SIG-M5 treated with dmso at 0.1 percent for 504 hours (cell line): ENCODE measurements around the gene RAB27A.
"Not testable (repeated sequence)": the region's sequence is repeated elsewhere in the genome, so short reads cannot be mapped to it uniquely, and the experiment has no call there.

Experiments
- DNase-seq: peaks from one replicate; lab custom pipeline; 2025; ENCODE audit not compliant: unreplicated experiment; lab: John Stamatoyannopoulos, UW

The RAB27A gene

DNA sequence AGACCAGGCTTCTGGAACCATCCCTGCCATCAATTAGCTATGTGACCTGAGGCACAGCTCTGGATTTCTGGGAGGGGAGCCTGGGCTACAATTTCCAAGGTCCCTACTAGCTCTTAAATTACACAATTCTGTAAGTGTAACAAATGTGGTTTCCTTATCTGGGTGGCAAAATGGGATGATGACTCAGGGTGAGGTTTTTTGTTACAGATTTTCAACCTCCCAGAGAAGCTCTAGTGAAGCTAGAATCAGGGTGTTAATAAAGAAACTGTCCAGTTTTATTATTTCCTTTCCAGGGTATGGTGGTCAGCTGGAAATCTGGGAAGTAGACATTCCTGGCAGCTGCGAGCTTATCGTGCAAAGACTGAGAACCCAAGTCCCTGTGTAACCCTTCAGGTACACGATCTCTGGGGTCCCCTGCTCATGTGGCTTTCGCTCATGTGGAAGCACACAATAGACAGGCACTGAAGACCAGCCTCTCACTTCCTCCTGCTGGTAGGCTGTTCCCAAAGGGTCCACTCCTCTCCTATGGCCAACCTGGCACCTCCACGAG, 7.3 kb downstream of the RAB27A start:
- peak; percentile 89 for DNase-seq

DNA sequence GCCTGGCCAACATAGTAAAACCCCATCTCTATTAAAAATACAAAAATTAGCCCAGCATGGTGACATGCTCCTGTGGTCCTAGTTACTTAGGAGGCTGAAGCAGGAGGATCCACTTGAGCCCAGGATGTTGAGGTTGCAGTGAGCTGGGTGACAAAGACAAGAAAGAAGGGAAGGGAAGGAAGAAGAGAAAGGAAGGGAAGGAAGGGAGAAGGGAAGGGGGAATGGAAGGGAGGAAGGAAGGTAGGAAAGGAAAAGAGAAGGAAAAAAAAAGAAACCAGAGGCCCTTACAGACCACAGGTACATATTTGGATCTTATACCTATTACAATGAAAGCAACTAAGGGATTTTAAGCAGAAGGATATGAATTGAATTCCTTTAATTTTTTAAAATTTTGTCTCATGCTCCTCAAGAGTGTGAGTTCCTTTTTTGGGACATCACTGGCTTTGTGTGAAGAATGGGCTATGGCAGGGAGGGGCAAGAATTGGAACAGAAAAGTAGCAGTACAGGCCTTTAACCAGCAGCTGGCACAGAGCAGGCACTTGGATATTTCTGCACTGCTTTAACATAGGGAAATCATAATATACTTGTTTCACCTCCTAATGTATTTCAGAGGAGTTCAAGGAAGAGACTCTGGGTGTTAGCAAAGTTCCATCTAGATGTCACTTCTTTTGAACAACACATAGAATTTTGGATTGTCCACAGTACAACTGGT, 7.9 kb downstream of the RAB27A start:
- DNase-seq = no peak

DNA sequence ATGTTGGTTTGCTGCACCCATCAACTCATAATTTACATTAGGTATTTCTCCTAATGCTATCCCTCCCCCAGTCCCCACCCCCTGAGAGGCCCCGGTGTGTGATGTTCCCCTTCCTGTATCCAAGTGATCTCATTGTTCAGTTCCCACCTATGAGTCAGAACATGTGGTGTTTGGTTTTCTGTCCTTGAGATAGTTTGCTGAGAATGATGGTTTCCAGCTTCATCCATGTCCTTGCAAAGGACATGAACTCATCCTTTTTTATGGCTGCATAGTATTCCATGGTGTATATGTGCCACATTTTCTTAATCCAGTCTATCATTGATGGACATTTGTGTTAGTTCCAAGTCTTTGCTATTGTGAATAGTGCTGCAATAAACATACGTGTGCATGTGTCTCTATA, 9.0 kb downstream of the RAB27A start:
- not testable (repeated sequence) for DNase-seq

DNA sequence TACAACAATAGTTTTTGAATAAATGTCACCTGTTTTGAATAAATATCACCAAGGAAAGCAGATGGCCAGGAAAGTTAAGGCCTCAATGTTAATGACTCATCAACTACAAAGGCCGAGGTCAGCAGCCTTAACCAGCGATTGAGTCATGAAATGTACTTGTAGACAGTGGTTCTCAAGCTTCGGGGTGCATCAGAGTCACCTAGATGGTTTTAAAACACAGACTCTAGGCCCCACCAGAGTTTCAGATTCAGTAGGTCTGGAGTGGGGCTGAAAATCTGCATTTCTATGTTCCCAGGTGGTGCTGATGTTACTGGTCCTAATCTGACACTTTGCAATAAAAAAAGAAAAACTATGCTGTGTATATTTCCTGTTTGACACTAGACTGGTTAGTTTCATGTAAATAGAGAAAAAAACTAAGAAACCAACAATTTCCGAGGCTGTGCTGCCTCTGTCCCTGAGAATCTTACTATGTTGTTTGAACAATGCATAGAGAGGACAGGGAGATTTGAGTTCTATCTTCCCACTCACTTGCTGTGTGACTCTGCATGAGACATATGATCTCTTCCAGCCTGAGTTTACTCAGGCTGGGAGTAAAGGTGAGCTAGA, 9.8 kb downstream of the RAB27A start:
- peak; percentile 45 for DNase-seq

DNA sequence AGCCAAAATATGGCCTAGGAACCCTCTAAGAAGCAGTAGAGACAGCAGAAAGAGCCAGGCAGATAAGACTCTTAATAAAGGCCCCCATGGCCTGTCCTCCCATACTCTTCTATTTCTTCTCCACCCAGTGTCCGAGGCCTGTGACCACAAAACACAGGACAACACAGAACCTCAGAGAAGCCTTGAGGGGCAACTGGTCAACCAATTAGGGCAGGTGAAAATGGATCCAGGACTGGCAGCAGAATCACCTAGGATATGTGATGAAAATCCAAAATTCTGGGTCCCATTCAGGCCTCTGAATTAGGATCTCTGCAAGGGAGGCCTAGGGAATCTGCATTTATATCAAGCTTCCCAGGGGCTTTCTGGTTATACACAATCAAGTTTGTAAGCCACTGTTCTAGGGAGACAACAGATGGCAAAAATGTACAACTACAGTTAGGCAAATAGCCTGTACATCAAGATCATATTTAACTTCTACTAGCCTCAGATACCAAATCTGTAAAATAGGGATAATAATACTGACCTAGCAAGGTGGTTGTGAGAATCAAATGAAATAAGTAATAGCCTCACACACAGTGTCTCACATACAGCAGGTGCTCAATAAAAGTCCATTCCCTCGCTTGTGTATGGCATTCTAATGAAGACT, 10.4 kb downstream of the RAB27A start:
- no peak for DNase-seq

DNA sequence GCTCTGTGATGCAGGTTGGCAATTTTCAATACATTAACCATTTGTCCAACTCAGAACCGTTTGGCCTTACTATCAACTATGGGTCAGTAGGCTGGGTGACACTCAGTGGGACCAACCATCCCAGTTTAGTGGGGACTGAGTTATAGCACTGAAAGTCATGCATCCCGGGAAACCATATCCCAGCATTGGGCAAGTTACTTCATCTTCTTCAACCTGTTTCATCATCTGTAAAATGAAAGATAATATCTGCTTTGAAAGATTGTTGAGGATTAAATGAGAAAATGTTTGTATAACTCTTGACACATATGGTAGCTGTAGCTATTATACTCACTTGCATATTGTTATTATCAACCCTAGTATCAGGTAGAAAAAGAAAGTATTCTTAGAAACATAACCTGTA, 11.9 kb downstream of the RAB27A start:
- DNase-seq = no peak

DNA sequence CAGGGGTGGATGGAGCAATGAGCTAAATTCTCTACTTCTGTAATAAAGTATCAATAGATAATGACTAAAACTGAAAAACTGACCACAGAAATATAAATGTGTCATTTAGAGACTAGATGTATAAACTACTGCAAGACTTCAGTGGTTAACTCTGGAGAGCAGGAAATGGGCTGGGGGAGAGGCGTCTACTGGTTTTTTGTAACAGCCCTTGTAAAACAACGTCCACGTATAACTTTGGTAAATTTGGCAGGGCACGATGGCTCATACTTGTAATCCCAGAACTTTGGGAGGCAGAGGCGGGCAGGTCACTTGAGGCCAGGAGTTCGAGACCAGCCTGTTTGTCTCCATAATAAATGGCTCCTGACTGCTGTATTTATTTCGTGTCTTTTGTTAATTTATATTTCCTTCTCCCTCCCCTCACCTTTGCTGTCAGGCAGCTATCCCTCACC, 12.5 kb downstream of the RAB27A start:
- DNase-seq = peak; percentile 90

DNA sequence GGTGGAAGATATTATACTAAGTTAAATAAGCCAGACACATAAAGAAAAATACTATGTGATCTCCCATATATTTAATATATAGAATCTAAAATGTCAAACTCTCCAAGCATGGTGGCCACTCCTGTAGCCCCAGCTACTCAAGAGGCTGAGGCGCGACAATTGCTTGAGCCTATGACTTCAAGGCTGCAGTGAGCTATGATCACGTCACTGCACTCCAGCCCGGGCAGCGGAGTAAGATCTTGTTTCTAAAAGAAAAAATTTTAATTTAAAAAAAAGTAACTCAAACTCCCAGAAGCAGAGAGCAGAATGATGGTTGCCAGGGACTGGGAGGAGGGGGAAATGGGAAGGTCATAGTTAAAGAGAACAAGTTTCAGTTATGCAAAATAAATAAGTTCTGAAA, 13.3 kb downstream of the RAB27A start:
- DNase-seq = no peak

DNA sequence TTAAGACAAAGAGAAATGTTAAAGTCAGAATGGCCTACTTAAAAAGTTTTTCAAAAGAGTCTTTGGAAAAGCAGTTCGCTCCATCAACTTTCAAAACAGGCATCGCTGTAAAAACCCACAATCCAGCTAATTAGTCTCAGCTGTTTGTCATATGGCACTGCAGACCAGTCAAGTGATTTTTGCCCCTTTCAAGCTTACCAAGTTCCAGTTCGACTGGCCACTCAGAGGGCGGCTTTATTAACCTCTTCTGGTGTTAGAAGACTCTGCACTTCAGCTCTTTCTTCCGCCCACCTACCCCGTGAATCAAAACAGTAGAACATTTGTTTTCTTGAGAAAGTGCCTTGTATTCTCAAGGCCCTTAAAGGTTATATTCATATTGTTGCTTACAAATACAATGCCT, 19.3 kb downstream of the RAB27A start:
- no peak for DNase-seq

DNA sequence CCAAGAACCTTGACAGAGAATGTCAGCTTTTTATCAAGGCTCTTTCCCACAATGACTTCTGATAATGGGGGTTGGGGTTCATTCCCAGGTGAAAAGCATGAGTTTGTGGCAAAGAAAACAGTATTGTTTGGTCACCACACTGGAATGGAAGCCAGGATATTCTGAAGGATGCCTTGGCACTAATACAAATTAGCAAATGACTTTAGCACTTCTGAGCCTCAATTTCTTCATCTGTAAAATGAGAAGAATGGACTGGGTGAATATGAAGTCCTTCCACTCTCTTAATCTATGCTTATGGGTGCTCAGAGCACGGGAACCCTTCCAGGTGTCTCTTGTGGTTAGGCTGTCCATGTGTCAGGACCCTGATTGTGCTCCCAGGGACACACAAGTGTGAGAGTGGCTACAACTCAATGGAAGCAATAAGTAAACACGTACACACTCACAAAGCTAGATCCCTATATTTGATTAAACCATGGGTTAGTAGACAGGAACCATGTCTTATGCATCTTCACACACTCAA, 21.4 kb downstream of the RAB27A start:
- DNase-seq = no peak

DNA sequence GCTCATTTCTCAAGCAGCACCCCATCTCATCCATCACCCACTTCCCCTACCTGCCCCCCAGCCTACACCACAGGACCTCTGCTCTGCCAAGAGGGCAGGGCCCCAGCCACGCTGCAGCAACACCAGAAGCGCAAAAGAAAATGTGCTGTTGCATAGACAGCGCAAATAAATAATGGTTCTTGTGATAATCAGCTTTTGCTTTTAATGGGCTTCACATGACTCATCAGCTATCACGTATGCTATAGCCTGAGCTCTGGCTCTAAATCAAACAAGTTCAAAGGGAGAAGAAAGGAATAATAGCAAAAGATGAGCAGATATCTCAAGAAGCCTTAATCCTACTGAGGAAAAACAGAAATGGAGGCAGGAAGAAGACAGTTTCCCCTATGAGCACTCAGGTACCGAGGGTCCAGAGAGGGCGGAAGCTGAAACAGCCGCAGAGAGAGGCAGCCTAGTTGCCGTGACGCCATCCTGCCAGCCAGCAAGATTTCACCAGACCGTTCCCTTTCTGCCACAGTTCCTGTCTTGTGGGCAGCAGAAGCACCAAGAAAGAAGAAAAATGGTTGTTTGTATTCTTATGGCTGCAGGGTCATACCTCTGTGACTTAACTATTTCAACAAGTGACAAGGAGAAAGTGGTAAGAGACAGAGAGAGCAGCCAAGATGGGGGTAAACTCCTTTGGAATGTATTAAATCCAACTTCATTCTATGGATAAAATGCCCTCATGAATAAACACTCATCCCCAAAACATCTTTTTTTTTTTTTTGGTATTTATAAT, 22.0 kb downstream of the RAB27A start:
- DNase-seq = peak; percentile 73

DNA sequence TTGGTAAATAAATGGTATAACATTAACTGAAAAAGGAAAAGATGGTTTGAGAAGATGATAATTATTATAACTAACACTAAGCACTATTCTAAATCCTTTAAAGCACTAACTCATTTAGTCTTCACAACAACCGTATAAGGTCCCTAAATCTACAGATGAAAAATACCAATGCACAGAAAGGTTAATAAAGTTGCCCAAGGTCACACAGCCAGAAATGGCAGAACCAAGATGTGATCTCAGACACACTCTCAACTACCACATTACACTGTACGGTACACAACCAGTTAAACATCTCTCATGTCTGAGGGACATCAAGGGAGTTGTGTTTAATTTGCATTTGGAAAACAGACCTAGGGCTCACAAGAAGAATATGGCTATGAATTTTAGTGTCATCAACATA, 23.1 kb downstream of the RAB27A start:
- no peak for DNase-seq

DNA sequence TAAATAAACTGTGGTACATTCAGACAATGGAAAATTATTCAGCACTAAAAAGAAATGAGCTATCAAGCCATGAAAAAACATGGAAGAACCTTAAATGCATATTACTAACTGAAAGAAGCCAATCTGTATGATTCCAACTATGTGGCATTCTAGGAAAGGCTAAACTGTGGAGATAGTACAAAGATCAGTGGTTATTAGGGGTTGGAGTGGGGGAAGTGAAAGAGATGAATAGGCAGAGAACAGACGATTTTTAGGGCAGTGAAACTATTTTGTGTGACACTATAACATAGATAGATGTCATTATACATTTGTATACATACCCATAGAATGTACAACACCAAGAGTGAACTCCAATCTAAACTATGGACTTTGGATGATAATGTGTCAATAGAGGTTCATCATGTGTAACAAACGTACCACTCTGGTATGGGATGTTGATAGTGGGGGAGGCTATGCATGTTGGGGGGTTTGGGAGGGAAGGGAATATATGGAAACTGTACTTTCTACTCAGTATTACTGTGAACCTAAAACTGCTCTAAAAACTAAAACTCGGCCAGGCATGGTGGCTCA, 29.0 kb downstream of the RAB27A start:
- DNase-seq = no peak

DNA sequence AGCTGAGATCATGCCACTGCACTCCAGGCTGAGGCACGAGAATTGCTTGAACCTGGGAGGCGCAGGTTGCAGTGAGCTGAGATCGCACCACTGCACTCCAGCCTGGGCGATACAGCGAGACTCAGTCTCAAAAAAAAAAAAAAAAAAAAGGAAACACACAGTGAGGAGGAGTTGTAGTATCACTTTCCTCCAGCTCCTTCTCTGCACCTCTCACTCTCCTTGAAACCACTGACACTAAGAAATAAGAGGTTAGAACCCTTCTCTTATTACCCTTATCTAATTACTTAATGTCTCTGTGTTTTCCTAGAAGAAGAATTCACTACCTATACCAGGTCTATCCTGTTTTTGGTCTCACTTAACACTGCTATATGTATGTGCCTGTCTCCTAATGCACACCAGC, 31.7 kb downstream of the RAB27A start:
- DNase-seq = no peak

DNA sequence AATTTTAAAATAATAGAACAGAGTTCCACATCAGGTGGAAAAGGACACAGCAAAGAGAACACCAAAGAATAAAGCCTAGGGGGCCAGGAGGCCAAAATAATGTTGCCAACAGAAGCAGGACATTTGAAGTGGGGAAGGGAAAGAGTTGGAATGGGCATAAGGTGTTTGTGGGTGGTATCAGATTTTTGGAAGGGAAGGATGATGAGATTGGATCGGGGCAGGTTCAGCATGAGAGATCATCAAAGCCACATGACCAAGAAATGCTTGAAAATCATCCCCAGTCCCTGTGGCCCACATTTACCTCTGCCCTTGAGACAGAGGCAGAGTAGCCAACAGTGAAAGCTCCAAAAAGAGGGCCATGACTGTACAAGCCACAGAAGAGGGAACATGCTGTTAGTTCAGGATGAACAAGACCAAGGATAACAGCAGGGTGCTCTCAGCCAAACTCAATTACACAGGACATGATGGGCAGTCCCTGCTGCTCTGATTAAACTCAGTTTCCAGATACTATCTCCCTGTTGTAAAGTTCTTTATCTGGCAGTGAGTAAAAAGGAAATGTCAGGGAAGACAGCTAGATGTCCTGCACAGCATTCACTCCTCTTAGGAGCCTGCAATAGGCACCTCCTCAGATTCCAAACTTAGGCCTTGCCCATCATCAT, 32.5 kb downstream of the RAB27A start:
- no peak for DNase-seq

DNA sequence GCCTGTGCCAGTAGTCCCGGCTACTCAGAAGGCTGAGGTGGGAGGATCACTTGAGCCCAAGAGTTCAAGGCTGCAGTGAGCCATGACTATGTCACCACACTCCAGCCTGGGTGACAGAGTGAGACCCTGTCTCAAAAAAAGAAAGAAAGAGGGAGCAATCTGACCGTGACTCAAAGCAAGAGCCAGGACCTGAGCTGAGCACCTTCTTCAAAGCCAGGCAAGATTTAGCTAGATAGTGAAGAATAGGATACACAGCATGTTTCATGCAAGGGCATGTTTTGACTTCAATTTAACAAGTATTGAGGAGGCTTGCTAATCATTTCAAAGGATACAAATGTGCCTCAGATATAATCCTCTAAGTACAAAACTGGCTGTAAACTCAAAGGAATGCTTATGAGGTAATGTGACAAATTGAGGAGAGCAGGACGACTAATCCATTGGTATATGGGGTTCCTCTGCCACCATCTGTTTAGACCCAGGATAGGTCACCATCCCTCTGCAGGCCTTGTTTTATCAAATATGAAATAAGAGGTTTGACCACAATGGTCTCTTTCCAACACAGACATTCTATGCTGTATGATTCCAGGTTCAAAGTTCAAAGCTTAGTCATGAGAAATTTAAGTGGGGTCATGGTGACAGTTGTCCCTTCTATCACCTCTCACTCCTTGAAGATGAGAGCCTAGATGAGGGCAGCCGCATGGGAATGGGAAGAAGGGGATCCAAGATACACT, 33.2 kb downstream of the RAB27A start:
- DNase-seq = no peak

DNA sequence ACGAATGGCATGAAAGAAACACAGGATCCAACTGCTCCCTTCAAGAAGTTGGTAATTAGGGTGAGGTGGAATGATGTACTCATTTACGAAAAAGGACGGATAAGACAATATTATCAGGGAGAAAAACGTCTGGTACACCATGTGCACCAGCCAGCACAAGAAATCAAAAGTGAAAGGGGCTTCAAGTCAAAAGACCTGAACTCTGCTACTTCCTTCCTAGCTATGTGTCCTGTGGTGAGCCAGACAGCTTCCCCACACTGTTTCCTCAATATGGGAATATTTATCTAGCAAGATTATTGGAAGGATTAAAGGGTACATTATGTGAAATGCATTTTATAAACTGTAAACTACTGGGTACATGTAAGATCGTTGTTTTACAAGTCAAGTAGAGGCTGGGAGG, 33.9 kb downstream of the RAB27A start:
- DNase-seq = no peak

DNA sequence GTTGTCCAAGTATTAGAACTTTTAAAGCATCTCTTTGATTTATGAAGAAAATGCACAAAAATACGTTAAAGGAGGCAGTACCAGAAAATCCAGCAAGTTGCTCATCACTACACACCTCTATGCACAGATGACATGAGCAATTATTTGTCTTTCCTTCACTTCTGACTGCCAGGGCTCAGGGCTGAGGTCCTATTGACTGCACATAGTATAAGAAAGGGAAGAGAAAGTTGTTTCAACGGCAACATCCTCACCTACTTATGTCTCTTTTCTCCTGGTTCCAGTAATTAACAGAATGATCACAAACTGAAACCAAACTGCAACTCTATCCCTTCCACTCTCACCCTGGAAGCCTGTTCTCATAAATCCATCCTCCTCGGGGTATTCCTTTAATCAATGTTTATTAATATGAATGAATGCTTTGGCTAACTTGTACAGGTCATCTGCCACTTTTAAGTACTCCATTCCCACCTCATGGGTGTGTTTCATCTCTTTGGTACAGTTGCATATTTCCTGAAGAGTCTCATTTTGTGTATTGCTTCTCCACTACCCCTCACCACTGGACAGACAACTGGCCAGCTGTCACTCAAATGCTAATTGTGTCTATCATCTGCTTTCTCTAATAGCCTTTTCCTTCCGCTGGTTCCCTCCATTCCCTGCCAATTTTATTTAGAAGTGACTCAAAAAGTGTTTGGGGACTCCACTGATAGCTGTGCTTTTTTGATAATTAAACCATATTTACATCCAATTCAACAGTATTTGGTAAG, 34.5 kb downstream of the RAB27A start:
- DNase-seq = peak; percentile 54

DNA sequence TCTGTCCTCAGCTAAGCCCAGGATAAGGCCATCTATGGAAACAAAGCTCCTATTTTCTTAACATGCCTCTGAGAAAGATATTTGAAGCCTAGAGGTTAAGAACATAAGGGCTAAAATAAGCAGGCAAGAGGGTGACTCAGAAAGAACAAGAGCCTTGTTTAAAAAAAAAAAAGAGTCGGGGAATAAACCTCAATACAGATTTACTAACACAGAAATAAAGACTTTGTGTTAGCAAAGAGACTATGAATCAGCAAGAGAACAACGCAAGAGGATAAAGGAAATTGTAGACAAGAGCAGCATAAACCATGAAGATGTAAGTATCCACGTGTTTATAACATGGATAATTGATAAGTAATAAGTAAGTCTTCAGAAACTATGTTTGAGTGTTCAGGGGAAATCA, 36.0 kb downstream of the RAB27A start:
- peak; percentile 59 for DNase-seq
